Hepatocyte (in vitro differentiated cells): ENCODE measurements around the gene CHAC1. TPM values are rescaled to one million over a fixed set of nuclear protein-coding genes. Genes with fewer than 3 reads are reported as not detected.

Source experiments
- DNase-seq: peaks from one replicate; pipeline ENCODE4 v3.0.0-alpha.2; 2016; ENCODE audit warnings: low spot score
- H2AFZ ChIP-seq: fragments of 200-600 bp; sonication (generic); 2 replicates; pipeline ENCODE4 v1.6.0; 2016; ENCODE audit warnings: antibody characterized with exemption, mild to moderate bottlenecking
- H3K27ac ChIP-seq: fragments of 200-600 bp; sonication (generic); 2 replicates; pipeline ENCODE4 v1.5.1; 2016; ENCODE audit warnings: mild to moderate bottlenecking
- H3K27me3 ChIP-seq: fragments of 200-600 bp; sonication (generic); 2 replicates; pipeline ENCODE4 v1.6.1; 2016
- H3K36me3 ChIP-seq: fragments of 200-600 bp; sonication (generic); replicated peaks from 2 replicates; pipeline ENCODE4 v1.5.1; 2016; ENCODE audit warnings: low read depth; ENCODE audit not compliant: insufficient read depth
- H3K4me1 ChIP-seq: fragments of 200-600 bp; sonication (generic); 2 replicates; pipeline ENCODE4 v1.5.1; 2016; ENCODE audit warnings: mild to moderate bottlenecking, moderate library complexity; ENCODE audit not compliant: insufficient read depth
- H3K4me2 ChIP-seq: fragments of 200-600 bp; sonication (generic); 2 replicates; pipeline ENCODE4 v1.6.0; 2016
- H3K4me3 ChIP-seq: fragments of 200-600 bp; sonication (generic); 2 replicates; pipeline ENCODE4 v1.5.1; 2016; ENCODE audit warnings: mild to moderate bottlenecking
- H3K79me2 ChIP-seq: fragments of 200-600 bp; sonication (generic); 2 replicates; pipeline ENCODE4 v1.6.0; 2017; ENCODE audit warnings: mild to moderate bottlenecking
- H3K9me2 ChIP-seq: fragments of 200-600 bp; sonication (generic); replicated peaks from 2 replicates; pipeline ENCODE4 v1.6.0; 2017; ENCODE audit warnings: mild to moderate bottlenecking; ENCODE audit not compliant: insufficient read depth
- H3K9me3 ChIP-seq: fragments of 200-600 bp; sonication (generic); 2 replicates; pipeline ENCODE4 v1.5.1; 2016; ENCODE audit warnings: low read depth, mild to moderate bottlenecking
- H4K20me1 ChIP-seq: fragments of 200-600 bp; sonication (generic); 2 replicates; pipeline ENCODE4 v1.6.0; 2016; ENCODE audit warnings: mild to moderate bottlenecking; ENCODE audit not compliant: insufficient read depth, poor library complexity, severe bottlenecking
- CTCF ChIP-seq: fragments of 200-600 bp; sonication (generic); IDR thresholded peaks from 2 replicates; pipeline ENCODE4 v1.5.1; 2016; ENCODE audit warnings: antibody characterized with exemption, mild to moderate bottlenecking; ENCODE audit not compliant: poor library complexity
- EZH2 ChIP-seq: fragments of 200-600 bp; sonication (generic); IDR thresholded peaks from 2 replicates; pipeline ENCODE4 v1.6.1; 2016; ENCODE audit warnings: antibody characterized with exemption, mild to moderate bottlenecking, borderline replicate concordance
- EZH2phosphoT487 ChIP-seq: fragments of 200-600 bp; sonication (generic); IDR thresholded peaks from one replicate; pipeline ENCODE4 v1.6.1; 2018; ENCODE audit warnings: antibody characterized with exemption, mild to moderate bottlenecking, low read depth, moderate library complexity; ENCODE audit not compliant: unreplicated experiment, severe bottlenecking
- WGBS: methylation state at CpG from one replicate; pipeline ENCODE4 v1.1.6; 2016; ENCODE audit warnings: low lambda C conversion rate; ENCODE audit errors: missing lambda C conversion rate; 5-methylcytosine and 5-hydroxymethylcytosine counted together
- polyA plus RNA-seq: library from polyadenylated mRNA; unstranded; fragments of >200 nt; fragmentation: Nextera tagmentation; extraction: Ambion mirVana; gene quantifications from 2 replicates; pipeline ENCODE4 v1.2.1, GENCODE V29; 2016
- total RNA-seq: library from RNA; depleted of rRNA; stranded (reverse); fragments of >200 nt; gene quantifications from 2 replicates; pipeline ENCODE4 v1.2.3, GENCODE V29; 2014

Gene CHAC1
- total and polyA plus RNA-seq, 2 experiments from 2014 or later: 16.2 to 22.1 TPM

GRCh38 chr15:40955930-40956540, 2.8 kb downstream of the CHAC1 start:
- H3K9me3 ChIP-seq: no peaks in the 10 kb centered on the region
- no peaks in the 10 kb centered on the region for H3K9me2 ChIP-seq
- no peak overlapping the region for H2AFZ ChIP-seq
- no peak overlapping the region for H3K27ac ChIP-seq
- no peak overlapping the region for H3K4me3 ChIP-seq
- H3K4me1 ChIP-seq: peaks cover 10% of the 10 kb centered on the region
- peak overlapping the region; percentile 84 for H3K4me2 ChIP-seq
- peaks cover 24% of the 10 kb centered on the region for H4K20me1 ChIP-seq
- no peak for TF ChIP-seq CTCF
- no peak for TF ChIP-seq EZH2
- no peak for TF ChIP-seq EZH2phosphoT487
- H3K27me3 ChIP-seq: no peaks in the 10 kb centered on the region
- WGBS: 74% methylated on average over 3 of the region's 3 CpGs
- H3K79me2 ChIP-seq: peaks cover 17% of the 10 kb centered on the region
- DNase-seq: peak; percentile 16
- H3K36me3 ChIP-seq: no peaks in the 10 kb centered on the region

GRCh38 chr15:40956541-40956982, 3.3 kb downstream of the CHAC1 start:
- no peaks in the 10 kb centered on the region for H3K9me3 ChIP-seq
- H3K79me2 ChIP-seq: peaks cover 17% of the 10 kb centered on the region
- peaks cover 10% of the 10 kb centered on the region for H3K4me1 ChIP-seq
- no peaks in the 10 kb centered on the region for H3K36me3 ChIP-seq
- peaks cover 24% of the 10 kb centered on the region for H4K20me1 ChIP-seq
- no peak overlapping the region for H3K27ac ChIP-seq
- H3K9me2 ChIP-seq: no peaks in the 10 kb centered on the region
- H3K4me3 ChIP-seq: no peak overlapping the region
- TF ChIP-seq CTCF (no peak), EZH2phosphoT487 (no peak), EZH2 (no peak)
- H3K27me3 ChIP-seq: no peaks in the 10 kb centered on the region
- 89% methylated on average over 3 of the region's 3 CpGs for WGBS
- no peak overlapping the region for H2AFZ ChIP-seq
- no peak for DNase-seq
- no peak overlapping the region for H3K4me2 ChIP-seq

GRCh38 chr15:40957041-40957555, 3.8 kb downstream of the CHAC1 start:
- peaks cover 17% of the 10 kb centered on the region for H3K79me2 ChIP-seq
- 83% methylated on average over 3 of the region's 4 CpGs for WGBS

More at GRCh38 chr15:40957041-40957555, 3.8 kb downstream of the CHAC1 start:
- peaks cover 8% of the 10 kb centered on the region for H3K4me1 ChIP-seq
- peaks cover 24% of the 10 kb centered on the region for H4K20me1 ChIP-seq
- no peak overlapping the region for H3K4me2 ChIP-seq
- H3K27me3 ChIP-seq: no peaks in the 10 kb centered on the region
- no peak for DNase-seq
- no peaks in the 10 kb centered on the region for H3K9me2 ChIP-seq
- no peak overlapping the region for H3K4me3 ChIP-seq
- H3K9me3 ChIP-seq: no peaks in the 10 kb centered on the region
- H2AFZ ChIP-seq: no peak overlapping the region
- H3K27ac ChIP-seq: no peak overlapping the region
- TF ChIP-seq CTCF: no peak
- no peaks in the 10 kb centered on the region for H3K36me3 ChIP-seq
